ENCODE results near the gene RHOV. TPM values are rescaled to one million over a fixed set of nuclear protein-coding genes. Genes with fewer than 3 reads are reported as not detected.

The RHOV gene
- total RNA-seq, 1 donor from 2014 or later = 0.61 TPM

DNA sequence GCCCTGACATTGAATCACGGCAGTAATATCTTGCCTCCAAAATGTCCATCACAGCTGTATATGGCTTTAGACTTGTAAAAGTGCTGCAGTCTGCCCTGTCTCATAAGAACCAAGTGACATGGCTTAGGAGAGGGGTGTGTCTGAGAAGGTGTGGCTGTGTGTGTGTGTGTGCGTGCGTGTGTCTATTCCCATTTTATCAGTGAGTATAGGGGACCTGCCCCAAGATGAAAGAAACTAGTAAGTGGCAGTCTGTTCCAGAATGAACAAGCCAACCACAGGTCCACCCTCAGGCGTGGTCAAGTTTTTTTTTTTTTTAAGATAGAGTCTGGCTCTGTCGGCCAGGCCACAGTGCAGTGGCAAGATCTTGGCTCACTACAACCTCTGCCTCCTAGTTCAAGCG lies 5.6 kb upstream of the RHOV start:
- peaks cover 3% of the 10 kb centered on the region for H3K4me1 Mint-ChIP-seq (ENCODE audit: low read depth, unreplicated experiment)
- H3K79me2 ChIP-seq (ENCODE audit: insufficient read depth, low read length) = no peaks in the 10 kb centered on the region
- no peaks in the 10 kb centered on the region for H3K4me1 ChIP-seq (ENCODE audit: insufficient read depth, low read length)
- DNase-seq (ENCODE audit: low read depth) (no peak), FAIRE-seq (no peak)
- H3K36me3 ChIP-seq (ENCODE audit: insufficient read depth, low read length) = no peaks in the 10 kb centered on the region
- H3K9me3 ChIP-seq (ENCODE audit: insufficient read depth, low read depth, low read length) = no peaks in the 10 kb centered on the region
- H3K27ac Mint-ChIP-seq (ENCODE audit: unreplicated experiment) = no peak overlapping the region
- TF ChIP-seq, protein P1, sequence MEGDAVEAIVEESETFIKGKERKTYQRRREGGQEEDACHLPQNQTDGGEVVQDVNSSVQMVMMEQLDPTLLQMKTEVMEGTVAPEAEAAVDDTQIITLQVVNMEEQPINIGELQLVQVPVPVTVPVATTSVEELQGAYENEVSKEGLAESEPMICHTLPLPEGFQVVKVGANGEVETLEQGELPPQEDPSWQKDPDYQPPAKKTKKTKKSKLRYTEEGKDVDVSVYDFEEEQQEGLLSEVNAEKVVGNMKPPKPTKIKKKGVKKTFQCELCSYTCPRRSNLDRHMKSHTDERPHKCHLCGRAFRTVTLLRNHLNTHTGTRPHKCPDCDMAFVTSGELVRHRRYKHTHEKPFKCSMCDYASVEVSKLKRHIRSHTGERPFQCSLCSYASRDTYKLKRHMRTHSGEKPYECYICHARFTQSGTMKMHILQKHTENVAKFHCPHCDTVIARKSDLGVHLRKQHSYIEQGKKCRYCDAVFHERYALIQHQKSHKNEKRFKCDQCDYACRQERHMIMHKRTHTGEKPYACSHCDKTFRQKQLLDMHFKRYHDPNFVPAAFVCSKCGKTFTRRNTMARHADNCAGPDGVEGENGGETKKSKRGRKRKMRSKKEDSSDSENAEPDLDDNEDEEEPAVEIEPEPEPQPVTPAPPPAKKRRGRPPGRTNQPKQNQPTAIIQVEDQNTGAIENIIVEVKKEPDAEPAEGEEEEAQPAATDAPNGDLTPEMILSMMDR (IDR thresholded peaks at IDR 0.05; ENCODE audit: insufficient read depth, low read depth, low read length) = no peak
- no peak for TF ChIP-seq EZH2 (IDR thresholded peaks at IDR 0.05; ENCODE audit: insufficient read depth, low read length)
- no peaks in the 10 kb centered on the region for H3K9me3 Mint-ChIP-seq (ENCODE audit: unreplicated experiment)
- H3K9ac ChIP-seq (ENCODE audit: low read length) = no peak overlapping the region
- H3K4me3 ChIP-seq (ENCODE audit: insufficient read depth, low read depth, low read length) = no peak overlapping the region
- H3K27me3 ChIP-seq (ENCODE audit: insufficient read depth, low read length) = peaks cover under 1% of the 10 kb centered on the region
- no peak overlapping the region for H3K4me3 Mint-ChIP-seq (ENCODE audit: unreplicated experiment)
- H3K27me3 Mint-ChIP-seq (ENCODE audit: low read depth, unreplicated experiment) = no peaks in the 10 kb centered on the region
- H3K36me3 Mint-ChIP-seq (ENCODE audit: low read depth, unreplicated experiment) = no peaks in the 10 kb centered on the region
- H3K27ac ChIP-seq (ENCODE audit: low read depth, low read length) = no peak overlapping the region
- no peak overlapping the region for H2AFZ ChIP-seq (ENCODE audit: low read depth, low read length)
- H4K20me1 ChIP-seq (ENCODE audit: insufficient read depth, low read length) = no peaks in the 10 kb centered on the region
- no peak overlapping the region for H3K4me2 ChIP-seq (ENCODE audit: low read length)

DNA sequence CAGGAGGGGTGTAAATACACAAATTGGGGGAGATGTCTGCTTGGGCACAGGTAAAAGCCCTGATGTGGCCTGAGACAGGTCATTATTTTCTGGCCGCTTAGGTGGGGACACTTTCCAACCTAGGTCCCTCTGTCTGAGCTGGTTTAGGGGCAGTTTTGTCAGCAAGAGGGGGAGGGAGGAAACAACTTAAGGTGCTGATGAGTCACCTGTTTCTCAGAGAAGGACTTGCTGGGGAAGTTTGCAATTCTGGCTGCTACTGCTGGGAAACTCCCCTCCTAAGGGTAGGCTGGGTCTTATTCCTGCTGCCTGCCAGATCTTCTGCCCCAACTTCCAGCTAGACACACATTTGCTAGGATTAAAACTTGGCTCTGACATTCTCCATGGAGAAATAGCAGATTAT lies 4.8 kb upstream of the RHOV start:
- Histone ChIP-seq H3K4me2 (ENCODE audit: low read length) (no peak overlapping the region), H3K4me1 (ENCODE audit: insufficient read depth, low read length) (peaks cover under 1% of the 10 kb centered on the region), H3K36me3 (ENCODE audit: insufficient read depth, low read length) (no peaks in the 10 kb centered on the region), H3K27ac (ENCODE audit: low read depth, low read length) (no peak overlapping the region), H3K9me3 (ENCODE audit: insufficient read depth, low read depth, low read length) (no peaks in the 10 kb centered on the region), H3K9ac (ENCODE audit: low read length) (no peak overlapping the region), H2AFZ (ENCODE audit: low read depth, low read length) (no peak overlapping the region), H4K20me1 (ENCODE audit: insufficient read depth, low read length) (no peaks in the 10 kb centered on the region), H3K4me3 (ENCODE audit: insufficient read depth, low read depth, low read length) (no peak overlapping the region), H3K27me3 (ENCODE audit: insufficient read depth, low read length) (peaks cover 3% of the 10 kb centered on the region), H3K79me2 (ENCODE audit: insufficient read depth, low read length) (no peaks in the 10 kb centered on the region)
- Mint-ChIP-seq H3K4me1 (ENCODE audit: low read depth, unreplicated experiment) (peaks cover 3% of the 10 kb centered on the region), H3K4me3 (ENCODE audit: unreplicated experiment) (no peak overlapping the region), H3K36me3 (ENCODE audit: low read depth, unreplicated experiment) (no peaks in the 10 kb centered on the region), H3K27me3 (ENCODE audit: low read depth, unreplicated experiment) (no peaks in the 10 kb centered on the region), H3K27ac (ENCODE audit: unreplicated experiment) (no peak overlapping the region), H3K9me3 (ENCODE audit: unreplicated experiment) (no peaks in the 10 kb centered on the region)
- peak; percentile 44 for DNase-seq (ENCODE audit: low read depth)
- FAIRE-seq = no peak
- TF ChIP-seq, protein P1 (IDR thresholded peaks at IDR 0.05; ENCODE audit: insufficient read depth, low read depth, low read length) = no peak
- TF ChIP-seq EZH2 (IDR thresholded peaks at IDR 0.05; ENCODE audit: insufficient read depth, low read length) = no peak

DNA sequence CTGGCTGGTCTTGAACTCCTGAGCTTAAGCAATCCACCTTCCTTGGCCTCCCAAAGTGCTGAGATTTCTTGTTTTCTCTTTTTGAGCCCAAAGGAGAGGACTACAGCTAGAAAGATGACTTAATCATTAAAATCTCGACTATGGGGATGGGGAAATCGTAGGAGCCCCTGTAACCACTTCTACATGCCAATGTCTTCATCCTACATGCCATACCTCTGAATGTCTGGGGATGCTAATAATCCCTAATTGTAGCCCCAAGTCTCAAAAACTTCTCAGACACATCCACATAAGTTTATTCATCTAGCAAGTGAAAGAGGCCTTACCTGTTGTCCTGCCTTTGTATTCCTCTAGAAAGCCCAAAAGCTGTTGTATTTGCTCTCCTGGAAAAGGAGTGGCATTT lies 3.7 kb upstream of the RHOV start:
- no peak overlapping the region for H3K27ac Mint-ChIP-seq (ENCODE audit: unreplicated experiment)

More for the DNA sequence above, 3.7 kb upstream of the RHOV start:
- H3K4me3 Mint-ChIP-seq (ENCODE audit: unreplicated experiment) = no peak overlapping the region
- H3K27ac ChIP-seq (ENCODE audit: low read depth, low read length) = no peak overlapping the region
- no peaks in the 10 kb centered on the region for H4K20me1 ChIP-seq (ENCODE audit: insufficient read depth, low read length)
- H3K4me2 ChIP-seq (ENCODE audit: low read length) = no peak overlapping the region
- H2AFZ ChIP-seq (ENCODE audit: low read depth, low read length) = no peak overlapping the region
- H3K36me3 ChIP-seq (ENCODE audit: insufficient read depth, low read length) = no peaks in the 10 kb centered on the region
- peaks cover 5% of the 10 kb centered on the region for H3K27me3 Mint-ChIP-seq (ENCODE audit: low read depth, unreplicated experiment)
- no peaks in the 10 kb centered on the region for H3K36me3 Mint-ChIP-seq (ENCODE audit: low read depth, unreplicated experiment)
- no peaks in the 10 kb centered on the region for H3K9me3 Mint-ChIP-seq (ENCODE audit: unreplicated experiment)
- no peak overlapping the region for H3K9ac ChIP-seq (ENCODE audit: low read length)
- H3K27me3 ChIP-seq (ENCODE audit: insufficient read depth, low read length) = peaks cover 3% of the 10 kb centered on the region
- no peaks in the 10 kb centered on the region for H3K9me3 ChIP-seq (ENCODE audit: insufficient read depth, low read depth, low read length)
- peaks cover 5% of the 10 kb centered on the region for H3K4me1 ChIP-seq (ENCODE audit: insufficient read depth, low read length)
- no peak for TF ChIP-seq EZH2 (IDR thresholded peaks at IDR 0.05; ENCODE audit: insufficient read depth, low read length)
- TF ChIP-seq, protein P1 (IDR thresholded peaks at IDR 0.05; ENCODE audit: insufficient read depth, low read depth, low read length) = no peak
- DNase-seq (ENCODE audit: low read depth) (no peak), FAIRE-seq (no peak)
- no peaks in the 10 kb centered on the region for H3K79me2 ChIP-seq (ENCODE audit: insufficient read depth, low read length)
- peaks cover 3% of the 10 kb centered on the region for H3K4me1 Mint-ChIP-seq (ENCODE audit: low read depth, unreplicated experiment)
- no peak overlapping the region for H3K4me3 ChIP-seq (ENCODE audit: insufficient read depth, low read depth, low read length)

Data from astrocyte (in vitro differentiated cells and primary cell).